Measurements from ENCODE around the gene MYO18B.
"Not testable (repeated sequence)": the region's sequence is repeated elsewhere in the genome, so short reads cannot be mapped to it uniquely, and the experiment has no call there.

The MYO18B gene

DNA sequence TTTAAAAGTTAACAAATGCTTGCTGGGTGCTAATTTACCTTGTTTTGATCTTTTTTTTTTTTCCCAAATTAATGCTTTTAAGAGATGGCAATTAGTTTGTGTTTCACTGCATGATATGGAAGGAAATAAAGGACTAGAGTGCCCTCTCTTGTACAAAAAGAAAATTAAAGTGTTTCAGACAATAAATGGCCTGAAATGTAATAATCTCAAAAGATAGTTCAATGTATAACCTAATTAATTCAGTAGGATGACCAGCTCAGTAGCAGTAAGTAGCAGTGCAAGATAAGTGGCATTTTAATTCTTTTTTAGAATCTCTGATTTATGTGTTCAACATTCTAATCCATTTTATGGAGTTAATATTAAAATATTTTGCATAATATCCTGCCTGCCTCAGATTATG is 39.9 kb upstream of the MYO18B start:
- Histone ChIP-seq H3K79me2 (ENCODE audit: low read length) (peaks cover 19% of the 10 kb centered on the region), H3K9ac (ENCODE audit: low read length) (peak overlapping the region; percentile 79), H3K36me3 (replicated peaks; ENCODE audit: low read depth, low read length) (peaks cover 25% of the 10 kb centered on the region), H3K27ac (ENCODE audit: low read length) (peak overlapping the region; percentile 91), H3K9me3 (ENCODE audit: insufficient read depth, low read length) (no peaks in the 10 kb centered on the region), H4K20me1 (ENCODE audit: insufficient read depth, low read length) (no peaks in the 10 kb centered on the region), H2AFZ (ENCODE audit: low read depth, low read length) (no peak overlapping the region), H3K27me3 (ENCODE audit: low read depth, low read length) (no peaks in the 10 kb centered on the region), H3K4me1 (ENCODE audit: low read length) (peaks cover 55% of the 10 kb centered on the region), H3K4me3 (ENCODE audit: low read length) (peak overlapping the region; percentile 56), H3K4me2 (ENCODE audit: low read length) (peak overlapping the region; percentile 72)
- TF ChIP-seq, protein P1, sequence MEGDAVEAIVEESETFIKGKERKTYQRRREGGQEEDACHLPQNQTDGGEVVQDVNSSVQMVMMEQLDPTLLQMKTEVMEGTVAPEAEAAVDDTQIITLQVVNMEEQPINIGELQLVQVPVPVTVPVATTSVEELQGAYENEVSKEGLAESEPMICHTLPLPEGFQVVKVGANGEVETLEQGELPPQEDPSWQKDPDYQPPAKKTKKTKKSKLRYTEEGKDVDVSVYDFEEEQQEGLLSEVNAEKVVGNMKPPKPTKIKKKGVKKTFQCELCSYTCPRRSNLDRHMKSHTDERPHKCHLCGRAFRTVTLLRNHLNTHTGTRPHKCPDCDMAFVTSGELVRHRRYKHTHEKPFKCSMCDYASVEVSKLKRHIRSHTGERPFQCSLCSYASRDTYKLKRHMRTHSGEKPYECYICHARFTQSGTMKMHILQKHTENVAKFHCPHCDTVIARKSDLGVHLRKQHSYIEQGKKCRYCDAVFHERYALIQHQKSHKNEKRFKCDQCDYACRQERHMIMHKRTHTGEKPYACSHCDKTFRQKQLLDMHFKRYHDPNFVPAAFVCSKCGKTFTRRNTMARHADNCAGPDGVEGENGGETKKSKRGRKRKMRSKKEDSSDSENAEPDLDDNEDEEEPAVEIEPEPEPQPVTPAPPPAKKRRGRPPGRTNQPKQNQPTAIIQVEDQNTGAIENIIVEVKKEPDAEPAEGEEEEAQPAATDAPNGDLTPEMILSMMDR (IDR thresholded peaks at IDR 0.05; ENCODE audit: low read depth, low read length): peak; percentile 73
- no peak for TF ChIP-seq EZH2phosphoT487 (IDR thresholded peaks at IDR 0.05; ENCODE audit: low read depth)

DNA sequence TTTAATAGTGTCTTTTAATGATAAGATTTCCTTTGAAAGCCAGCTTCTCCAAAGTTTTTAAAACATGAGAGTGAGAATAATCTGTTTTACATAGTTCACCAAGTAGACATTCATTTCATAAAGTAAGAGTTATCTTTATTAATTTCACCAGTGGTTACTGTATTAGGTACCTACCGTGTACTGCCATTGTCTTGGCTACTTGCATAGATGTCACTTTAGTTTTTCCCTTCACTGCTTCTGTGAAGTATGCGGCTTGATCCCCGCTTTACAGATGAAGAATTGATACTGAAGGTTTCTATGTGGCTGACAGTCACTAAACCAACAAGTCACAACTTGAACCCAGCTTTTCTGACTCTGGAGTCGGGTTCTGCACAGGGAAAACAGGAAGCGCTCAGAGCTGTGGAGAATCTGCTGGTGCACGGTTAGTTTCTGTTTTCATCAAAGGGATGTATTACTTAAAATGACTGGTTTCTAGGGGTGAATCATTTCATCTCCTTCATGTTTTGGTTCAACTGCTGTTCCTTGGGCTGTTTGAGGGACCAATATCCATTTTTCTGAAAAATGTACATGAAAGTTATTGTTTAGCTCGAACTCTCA is 39.3 kb upstream of the MYO18B start:
- TF ChIP-seq, protein P1 (IDR thresholded peaks at IDR 0.05; ENCODE audit: low read depth, low read length): no peak
- Histone ChIP-seq H3K36me3 (replicated peaks; ENCODE audit: low read depth, low read length) (peaks cover 25% of the 10 kb centered on the region), H3K9me3 (ENCODE audit: insufficient read depth, low read length) (no peaks in the 10 kb centered on the region), H2AFZ (ENCODE audit: low read depth, low read length) (no peak overlapping the region), H4K20me1 (ENCODE audit: insufficient read depth, low read length) (no peaks in the 10 kb centered on the region), H3K9ac (ENCODE audit: low read length) (peak overlapping the region; percentile 79), H3K27me3 (ENCODE audit: low read depth, low read length) (no peaks in the 10 kb centered on the region), H3K27ac (ENCODE audit: low read length) (peak overlapping the region; percentile 91), H3K4me2 (ENCODE audit: low read length) (peak overlapping the region; percentile 72), H3K4me1 (ENCODE audit: low read length) (peaks cover 61% of the 10 kb centered on the region), H3K4me3 (ENCODE audit: low read length) (peak overlapping the region; percentile 56), H3K79me2 (ENCODE audit: low read length) (peaks cover 25% of the 10 kb centered on the region)

- Histone ChIP-seq H3K36me3 (replicated peaks; ENCODE audit: low read depth, low read length) (peaks cover 21% of the 10 kb centered on the region), H3K27ac (ENCODE audit: low read length) (peak overlapping the region; percentile 91), H3K9me3 (ENCODE audit: insufficient read depth, low read length) (no peaks in the 10 kb centered on the region), H3K4me1 (ENCODE audit: low read length) (peaks cover 76% of the 10 kb centered on the region), H3K27me3 (ENCODE audit: low read depth, low read length) (no peaks in the 10 kb centered on the region), H4K20me1 (ENCODE audit: insufficient read depth, low read length) (no peaks in the 10 kb centered on the region), H3K79me2 (ENCODE audit: low read length) (peaks cover 28% of the 10 kb centered on the region), H3K4me3 (ENCODE audit: low read length) (peak overlapping the region; percentile 40), H2AFZ (ENCODE audit: low read depth, low read length) (no peak overlapping the region), H3K9ac (ENCODE audit: low read length) (peak overlapping the region; percentile 59), H3K4me2 (ENCODE audit: low read length) (peak overlapping the region; percentile 72)
- TF ChIP-seq, protein P1 (IDR thresholded peaks at IDR 0.05; ENCODE audit: low read depth, low read length): no peak
- no peak for TF ChIP-seq EZH2phosphoT487 (IDR thresholded peaks at IDR 0.05; ENCODE audit: low read depth)
These were observed 37.3 kb upstream of the MYO18B start for GRCh38 chr22:25704701-25705100.

DNA sequence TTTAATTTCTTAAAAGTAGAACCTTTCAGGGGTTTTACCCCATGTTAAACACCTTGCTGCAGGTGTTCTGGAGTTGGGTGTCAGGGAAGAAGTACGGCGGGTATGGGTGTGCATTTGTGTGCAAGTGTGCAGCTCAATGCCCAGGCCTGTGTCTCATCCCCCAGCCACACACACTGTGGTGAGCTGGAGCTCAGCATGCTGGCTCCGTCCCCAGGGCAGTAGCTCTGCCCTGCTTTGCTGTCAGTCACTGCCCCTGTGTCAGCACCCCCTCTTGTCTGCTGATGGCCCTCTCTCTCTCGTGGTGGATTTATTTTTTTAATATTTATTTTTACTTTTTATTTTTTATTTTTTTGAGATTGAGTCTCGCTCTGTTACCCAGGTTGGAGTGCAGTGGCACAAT is 35.8 kb upstream of the MYO18B start:
- Histone ChIP-seq H3K4me2 (ENCODE audit: low read length) (peak overlapping the region; percentile 72), H3K27ac (ENCODE audit: low read length) (peak overlapping the region; percentile 91), H3K4me3 (ENCODE audit: low read length) (no peak overlapping the region), H3K4me1 (ENCODE audit: low read length) (peaks cover 89% of the 10 kb centered on the region), H3K9ac (ENCODE audit: low read length) (peak overlapping the region; percentile 59; the same call in 1 of the 2 replicates), H3K27me3 (ENCODE audit: low read depth, low read length) (no peaks in the 10 kb centered on the region), H4K20me1 (ENCODE audit: insufficient read depth, low read length) (no peaks in the 10 kb centered on the region), H3K79me2 (ENCODE audit: low read length) (peaks cover 31% of the 10 kb centered on the region), H2AFZ (ENCODE audit: low read depth, low read length) (no peak overlapping the region), H3K9me3 (ENCODE audit: insufficient read depth, low read length) (no peaks in the 10 kb centered on the region), H3K36me3 (replicated peaks; ENCODE audit: low read depth, low read length) (peaks cover 32% of the 10 kb centered on the region)
- no peak for TF ChIP-seq EZH2phosphoT487 (IDR thresholded peaks at IDR 0.05; ENCODE audit: low read depth)
- TF ChIP-seq, protein P1 (IDR thresholded peaks at IDR 0.05; ENCODE audit: low read depth, low read length): no peak

DNA sequence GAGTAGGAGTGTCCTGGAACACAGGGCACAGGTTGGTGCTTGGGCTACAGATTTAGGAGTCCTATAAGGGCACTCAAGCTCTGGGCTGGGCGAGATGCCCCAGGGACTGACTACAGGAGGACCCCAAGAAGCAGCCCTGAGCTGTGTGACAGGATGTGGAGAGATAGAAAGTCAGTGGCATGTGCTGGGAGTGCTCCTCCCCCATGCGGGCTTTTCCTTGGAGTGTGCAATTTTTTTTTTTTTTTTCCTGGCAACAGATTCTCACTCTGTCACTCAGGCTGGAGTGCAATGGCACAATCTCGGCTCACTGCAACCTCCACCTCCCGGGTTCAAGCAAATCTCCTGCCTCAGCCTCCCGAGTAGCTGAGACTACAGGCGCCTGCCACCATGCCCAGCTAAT is 33.6 kb upstream of the MYO18B start:
- H3K4me2 ChIP-seq (ENCODE audit: low read length); H3K4me3 ChIP-seq (ENCODE audit: low read length); H3K27me3 ChIP-seq (ENCODE audit: low read depth, low read length); H3K9ac ChIP-seq (ENCODE audit: low read length); H2AFZ ChIP-seq (ENCODE audit: low read depth, low read length); H3K9me3 ChIP-seq (ENCODE audit: insufficient read depth, low read length); H4K20me1 ChIP-seq (ENCODE audit: insufficient read depth, low read length): not testable (repeated sequence)
- Histone ChIP-seq H3K36me3 (replicated peaks; ENCODE audit: low read depth, low read length) (peaks cover 51% of the 10 kb centered on the region), H3K27ac (ENCODE audit: low read length) (peak overlapping the region; percentile 10; the same call in 1 of the 2 replicates), H3K79me2 (ENCODE audit: low read length) (peaks cover 31% of the 10 kb centered on the region), H3K4me1 (ENCODE audit: low read length) (peaks cover 69% of the 10 kb centered on the region)
